ENCODE results near the gene ABCC4. TPM values are rescaled to one million over a fixed set of nuclear protein-coding genes. Genes with fewer than 3 reads are reported as not detected.

The ABCC4 gene
- total RNA-seq, 1 experiment from 2014 or later: 26.3 TPM

DNA sequence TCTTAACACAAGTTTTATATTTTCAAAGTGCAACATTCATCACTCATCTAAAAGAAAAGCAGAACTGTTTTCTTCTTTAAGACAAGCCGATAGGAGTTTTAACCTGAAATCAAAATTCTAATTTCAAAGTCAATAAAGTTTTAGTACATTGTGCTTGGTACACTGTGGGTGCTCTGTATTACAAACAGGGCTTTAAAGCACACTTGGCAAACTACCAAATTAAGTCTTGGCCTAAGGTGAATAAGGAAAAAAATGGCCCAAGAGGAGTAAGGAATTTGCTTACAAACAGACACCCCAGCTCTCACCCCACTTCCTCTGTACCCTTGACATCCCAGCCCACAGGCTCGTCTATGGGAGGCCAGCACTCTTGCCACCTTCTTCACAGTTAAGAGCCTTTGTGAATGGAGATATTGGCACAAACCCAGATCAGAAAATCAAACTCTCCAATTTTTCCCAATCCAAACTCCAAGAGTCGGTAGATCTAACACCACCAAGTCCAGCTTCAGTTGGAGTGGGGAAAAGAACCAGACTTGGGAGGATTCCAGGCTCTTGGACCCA, 66.0 kb downstream of the ABCC4 start:
- no peaks in the 10 kb centered on the region for H3K4me1 ChIP-seq (ENCODE audit: control insufficient read depth in 1 of 2, insufficient read depth in 2 of 2, low read length in 2 of 2)
- H3K36me3 ChIP-seq (ENCODE audit: control insufficient read depth in 1 of 2, insufficient read depth in 2 of 2, low read length in 2 of 2): no peaks in the 10 kb centered on the region
- intact Hi-C loops (cut with micrococcal nuclease): no loop called here
- H3K4me2 ChIP-seq (ENCODE audit: low read length): no peak overlapping the region
- RAD21 ChIA-PET (ENCODE audit: low non-redundant PET in 1 of 2, low total read pairs in 2 of 2, uncharacterized antibody in 2 of 2, unreplicated experiment in 2 of 2): no interaction called here
- H3K27me3 ChIP-seq (ENCODE audit: insufficient read depth, low read length): no peaks in the 10 kb centered on the region
- H4K20me1 ChIP-seq (ENCODE audit: insufficient read depth): no peaks in the 10 kb centered on the region
- H3K9me2 ChIP-seq (ENCODE audit: insufficient read depth): no peaks in the 10 kb centered on the region; the same call in 1 of the 2 replicates
- no peak overlapping the region for H3K9ac ChIP-seq (ENCODE audit: low read length)
- H3K4me3 ChIP-seq (replicated peaks in 1 of 2; ENCODE audit: low read depth in 1 of 2, low read length in 2 of 2): no peak overlapping the region
- DNase-seq (ENCODE audit: low read depth, low spot score) (no peak), ATAC-seq (no peak)
- H3K79me2 ChIP-seq (ENCODE audit: insufficient read depth, low read length): peaks cover 32% of the 10 kb centered on the region
- H3K27ac ChIP-seq (ENCODE audit: low read depth, low read length): no peak overlapping the region
- TF ChIP-seq JUND (IDR thresholded peaks at IDR 0.05) (no peak), FOSL1 (IDR thresholded peaks at IDR 0.05; ENCODE audit: low read depth) (no peak), SRF (IDR thresholded peaks at IDR 0.05; ENCODE audit: low read depth) (no peak), YY1 (IDR thresholded peaks at IDR 0.05; ENCODE audit: extremely low read depth, insufficient replicate concordance, low read depth, low read length) (no peak), EZH2phosphoT487 (IDR thresholded peaks at IDR 0.05; ENCODE audit: borderline replicate concordance) (no peak), ZFX (IDR thresholded peaks at IDR 0.05) (no peak), EZH2 (IDR thresholded peaks at IDR 0.05) (no peak), RAD21 (IDR thresholded peaks at IDR 0.05; ENCODE audit: low read depth) (no peak), POLR2A (IDR thresholded peaks at IDR 0.05; ENCODE audit: borderline replicate concordance, extremely low read depth, insufficient read depth, insufficient read length) (no peak), SIN3A (IDR thresholded peaks at IDR 0.05; ENCODE audit: low read depth) (no peak), ELF1 (IDR thresholded peaks at IDR 0.05; ENCODE audit: borderline replicate concordance, low read depth) (no peak)
- BruUV-seq (replicated peaks): no TSS peak
- H3K9me3 ChIP-seq (ENCODE audit: control insufficient read depth in 1 of 2, insufficient read depth in 1 of 2, low read depth in 1 of 2, low read length in 2 of 2): no peaks in the 10 kb centered on the region
- POLR2A ChIA-PET: no interaction called here
- CTCF ChIA-PET: no interaction called here
- H2AFZ ChIP-seq (ENCODE audit: low read depth, low read length, poor library complexity, severe bottlenecking): no peak overlapping the region

DNA sequence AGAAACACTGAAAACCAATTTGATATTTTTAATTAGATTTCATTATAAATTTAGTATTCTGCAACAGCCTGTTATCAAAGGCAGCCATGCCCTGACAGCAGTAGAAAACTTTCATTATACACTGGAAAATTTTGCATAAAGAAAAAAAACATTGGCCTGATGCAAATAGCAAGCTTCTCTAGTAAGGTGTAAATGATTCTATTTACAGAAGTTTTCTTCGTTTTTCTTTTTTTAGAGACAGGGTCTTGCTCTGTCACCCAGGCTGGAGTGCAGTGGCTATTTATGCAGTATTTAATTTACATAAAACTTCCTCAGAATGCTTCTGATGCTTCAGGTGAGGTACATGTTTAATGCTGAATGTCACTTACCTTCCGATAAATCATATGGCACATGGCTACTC, 67.0 kb downstream of the ABCC4 start:
- H3K36me3 ChIP-seq (ENCODE audit: control insufficient read depth in 1 of 2, insufficient read depth in 2 of 2, low read length in 2 of 2): no peaks in the 10 kb centered on the region
- BruUV-seq (replicated peaks): no TSS peak
- no peaks in the 10 kb centered on the region for H3K27me3 ChIP-seq (ENCODE audit: insufficient read depth, low read length)
- DNase-seq (ENCODE audit: low read depth, low spot score): no peak
- RAD21 ChIA-PET (ENCODE audit: low non-redundant PET in 1 of 2, low total read pairs in 2 of 2, uncharacterized antibody in 2 of 2, unreplicated experiment in 2 of 2): no interaction called here
- H3K9me3 ChIP-seq (ENCODE audit: control insufficient read depth in 1 of 2, insufficient read depth in 1 of 2, low read depth in 1 of 2, low read length in 2 of 2): no peaks in the 10 kb centered on the region
- ATAC-seq: no peak
- H2AFZ ChIP-seq (ENCODE audit: low read depth, low read length, poor library complexity, severe bottlenecking): no peak overlapping the region
- H3K27ac ChIP-seq (ENCODE audit: low read depth, low read length): no peak overlapping the region
- CTCF ChIA-PET: no interaction called here
- intact Hi-C loops (cut with micrococcal nuclease): no loop called here
- no peak for TF ChIP-seq CEBPB (IDR thresholded peaks at IDR 0.05; ENCODE audit: low read depth)
- TF ChIP-seq, protein P1, sequence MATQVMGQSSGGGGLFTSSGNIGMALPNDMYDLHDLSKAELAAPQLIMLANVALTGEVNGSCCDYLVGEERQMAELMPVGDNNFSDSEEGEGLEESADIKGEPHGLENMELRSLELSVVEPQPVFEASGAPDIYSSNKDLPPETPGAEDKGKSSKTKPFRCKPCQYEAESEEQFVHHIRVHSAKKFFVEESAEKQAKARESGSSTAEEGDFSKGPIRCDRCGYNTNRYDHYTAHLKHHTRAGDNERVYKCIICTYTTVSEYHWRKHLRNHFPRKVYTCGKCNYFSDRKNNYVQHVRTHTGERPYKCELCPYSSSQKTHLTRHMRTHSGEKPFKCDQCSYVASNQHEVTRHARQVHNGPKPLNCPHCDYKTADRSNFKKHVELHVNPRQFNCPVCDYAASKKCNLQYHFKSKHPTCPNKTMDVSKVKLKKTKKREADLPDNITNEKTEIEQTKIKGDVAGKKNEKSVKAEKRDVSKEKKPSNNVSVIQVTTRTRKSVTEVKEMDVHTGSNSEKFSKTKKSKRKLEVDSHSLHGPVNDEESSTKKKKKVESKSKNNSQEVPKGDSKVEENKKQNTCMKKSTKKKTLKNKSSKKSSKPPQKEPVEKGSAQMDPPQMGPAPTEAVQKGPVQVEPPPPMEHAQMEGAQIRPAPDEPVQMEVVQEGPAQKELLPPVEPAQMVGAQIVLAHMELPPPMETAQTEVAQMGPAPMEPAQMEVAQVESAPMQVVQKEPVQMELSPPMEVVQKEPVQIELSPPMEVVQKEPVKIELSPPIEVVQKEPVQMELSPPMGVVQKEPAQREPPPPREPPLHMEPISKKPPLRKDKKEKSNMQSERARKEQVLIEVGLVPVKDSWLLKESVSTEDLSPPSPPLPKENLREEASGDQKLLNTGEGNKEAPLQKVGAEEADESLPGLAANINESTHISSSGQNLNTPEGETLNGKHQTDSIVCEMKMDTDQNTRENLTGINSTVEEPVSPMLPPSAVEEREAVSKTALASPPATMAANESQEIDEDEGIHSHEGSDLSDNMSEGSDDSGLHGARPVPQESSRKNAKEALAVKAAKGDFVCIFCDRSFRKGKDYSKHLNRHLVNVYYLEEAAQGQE (IDR thresholded peaks at IDR 0.05; ENCODE audit: low read depth): no peak
- TF ChIP-seq YY1 (IDR thresholded peaks at IDR 0.05; ENCODE audit: extremely low read depth, insufficient replicate concordance, low read depth, low read length): no peak
- TF ChIP-seq POLR2AphosphoS5 (IDR thresholded peaks at IDR 0.05; ENCODE audit: low read depth, low read length): no peak
- no peak for TF ChIP-seq JUND (IDR thresholded peaks at IDR 0.05)
- TF ChIP-seq SRF (IDR thresholded peaks at IDR 0.05; ENCODE audit: low read depth): no peak
- no peak for TF ChIP-seq FOSL1 (IDR thresholded peaks at IDR 0.05; ENCODE audit: low read depth)
- no peak for TF ChIP-seq RAD21 (IDR thresholded peaks at IDR 0.05; ENCODE audit: low read depth)
- TF ChIP-seq SP1 (IDR thresholded peaks at IDR 0.05; ENCODE audit: low read depth): no peak
- TF ChIP-seq, protein P2, sequence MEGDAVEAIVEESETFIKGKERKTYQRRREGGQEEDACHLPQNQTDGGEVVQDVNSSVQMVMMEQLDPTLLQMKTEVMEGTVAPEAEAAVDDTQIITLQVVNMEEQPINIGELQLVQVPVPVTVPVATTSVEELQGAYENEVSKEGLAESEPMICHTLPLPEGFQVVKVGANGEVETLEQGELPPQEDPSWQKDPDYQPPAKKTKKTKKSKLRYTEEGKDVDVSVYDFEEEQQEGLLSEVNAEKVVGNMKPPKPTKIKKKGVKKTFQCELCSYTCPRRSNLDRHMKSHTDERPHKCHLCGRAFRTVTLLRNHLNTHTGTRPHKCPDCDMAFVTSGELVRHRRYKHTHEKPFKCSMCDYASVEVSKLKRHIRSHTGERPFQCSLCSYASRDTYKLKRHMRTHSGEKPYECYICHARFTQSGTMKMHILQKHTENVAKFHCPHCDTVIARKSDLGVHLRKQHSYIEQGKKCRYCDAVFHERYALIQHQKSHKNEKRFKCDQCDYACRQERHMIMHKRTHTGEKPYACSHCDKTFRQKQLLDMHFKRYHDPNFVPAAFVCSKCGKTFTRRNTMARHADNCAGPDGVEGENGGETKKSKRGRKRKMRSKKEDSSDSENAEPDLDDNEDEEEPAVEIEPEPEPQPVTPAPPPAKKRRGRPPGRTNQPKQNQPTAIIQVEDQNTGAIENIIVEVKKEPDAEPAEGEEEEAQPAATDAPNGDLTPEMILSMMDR (IDR thresholded peaks at IDR 0.05 in 2 of 3, conservative IDR thresholded peaks at IDR 0.05 in 1 of 3; ENCODE audit: borderline replicate concordance in 1 of 3, insufficient read depth in 1 of 3, low read depth in 2 of 3, low read length in 2 of 3): no peak
- no peak for TF ChIP-seq CBX3 (IDR thresholded peaks at IDR 0.05; ENCODE audit: low read depth)
- TF ChIP-seq ZNF274 (IDR thresholded peaks at IDR 0.05; ENCODE audit: low read depth, low read length): no peak
- POLR2A ChIA-PET: no interaction called here
- peaks cover 32% of the 10 kb centered on the region for H3K79me2 ChIP-seq (ENCODE audit: insufficient read depth, low read length)
- no peak overlapping the region for H3K9ac ChIP-seq (ENCODE audit: low read length)
- H4K20me1 ChIP-seq (ENCODE audit: insufficient read depth): no peaks in the 10 kb centered on the region
- H3K4me1 ChIP-seq (ENCODE audit: control insufficient read depth in 1 of 2, insufficient read depth in 2 of 2, low read length in 2 of 2): no peaks in the 10 kb centered on the region
- no peak overlapping the region for H3K4me3 ChIP-seq (replicated peaks in 1 of 2; ENCODE audit: low read depth in 1 of 2, low read length in 2 of 2)
- no peaks in the 10 kb centered on the region; the same call in 1 of the 2 replicates for H3K9me2 ChIP-seq (ENCODE audit: insufficient read depth)
- H3K4me2 ChIP-seq (ENCODE audit: low read length): no peak overlapping the region
